B cell (primary cell): Measurements from ENCODE around the gene TMEM109. TPM values are rescaled to one million over a fixed set of nuclear protein-coding genes. Genes with fewer than 3 reads are reported as not detected.

Source experiments
- ATAC-seq: fragments of 200-7000 bp; cut with Tn5 transposase; one replicate; pipeline ENCODE4 v1.10.0; 2021; ENCODE audit warnings: low read depth, mild to moderate bottlenecking, moderate number of reproducible peaks, moderate library complexity
- CTCF ChIA-PET: fragments of 350-600 bp; sonication (Branson Sonifier 250); formaldehyde crosslinking; loops from one replicate; lab custom pipeline; 2021; ENCODE audit warnings: antibody characterized with exemption, inconsistent platforms; lab: Charles Lee
- POLR2A ChIA-PET: fragments of 350-600 bp; sonication (Branson Sonifier 250); formaldehyde crosslinking; loops from one replicate; lab custom pipeline; 2021; ENCODE audit warnings: antibody characterized with exemption; lab: Charles Lee
- DNase-seq: peaks from one replicate; pipeline ENCODE4 v3.0.0; 2013
- H2AFZ ChIP-seq: 2 replicates; pipeline ENCODE4 v1.6.1; 2012; ENCODE audit warnings: mild to moderate bottlenecking, low read depth, low read length; ENCODE audit not compliant: insufficient read depth, poor library complexity, severe bottlenecking
- H3K27ac ChIP-seq, 2 donors: 1 replicate in 1 of 2; 2 replicates in 1 of 2; pipeline ENCODE4 v1.5.1; 2012 to 2013; ENCODE audit warnings: low read length in 2 of 2, mild to moderate bottlenecking in 2 of 2, moderate library complexity in 1 of 2
- H3K27me3 ChIP-seq, 4 experiments: fragments of 200-600 bp in 1 of 4; sonication (generic) in 1 of 4; replicated peaks in 1 of 4; 1 replicate in 2 of 4; 2 replicates in 2 of 4; pipeline versions ENCODE4 v1.6.1 to v1.7.0; 2013 to 2016; ENCODE audit warnings: low read length in 3 of 4, mild to moderate bottlenecking in 2 of 4, mixed read lengths in 1 of 4, moderate library complexity in 1 of 4; ENCODE audit not compliant: insufficient read depth in 4 of 4, control insufficient read depth in 3 of 4; ENCODE audit errors: control extremely low read depth in 1 of 4
- H3K36me3 ChIP-seq, 2 experiments: replicated peaks in 1 of 2; 1 replicate in 1 of 2; 2 replicates in 1 of 2; pipeline versions ENCODE4 v1.6.1 to v1.7.1; 2013; ENCODE audit warnings: low read length in 1 of 2; ENCODE audit not compliant: insufficient read depth in 2 of 2, control insufficient read depth in 1 of 2; ENCODE audit errors: control extremely low read depth in 1 of 2, extremely low read depth in 1 of 2
- H3K4me1 ChIP-seq, 2 donors: fragments of 200-600 bp in 1 of 2; sonication (generic) in 1 of 2; 1 replicate in 1 of 2; 2 replicates in 1 of 2; pipeline versions ENCODE4 v1.5.1 to v1.6.1; 2013 to 2017; ENCODE audit warnings: low read length in 2 of 2; ENCODE audit not compliant: control insufficient read depth in 2 of 2, insufficient read depth in 2 of 2
- H3K4me2 ChIP-seq: replicated peaks from 2 replicates; pipeline ENCODE3; 2012; ENCODE audit warnings: mild to moderate bottlenecking, low read depth, low read length; ENCODE audit not compliant: poor library complexity, severe bottlenecking
- H3K4me3 ChIP-seq, 5 experiments: fragments of 200-600 bp in 1 of 5; sonication (generic) in 1 of 5; 1 replicate in 3 of 5; 2 replicates in 2 of 5; pipeline versions ENCODE4 v1.5.1 to v1.7.0; 2011 to 2016; ENCODE audit warnings: low read length in 4 of 5, mild to moderate bottlenecking in 4 of 5, low read depth in 2 of 5, control low read depth in 1 of 5, moderate library complexity in 1 of 5; ENCODE audit not compliant: insufficient read depth in 1 of 5; ENCODE audit errors: control extremely low read depth in 1 of 5, extremely low read depth in 1 of 5
- H3K79me2 ChIP-seq: fragments of 200-600 bp; sonication (generic); one replicate; pipeline ENCODE4 v1.6.0; 2016; ENCODE audit warnings: low read length; ENCODE audit not compliant: control insufficient read depth, insufficient read depth
- H3K9ac ChIP-seq: fragments of 200-600 bp; sonication (generic); 2 replicates; pipeline ENCODE4 v1.6.1; 2017; ENCODE audit warnings: mild to moderate bottlenecking, low read length, moderate library complexity
- H3K9me3 ChIP-seq, 3 donors: one replicate each; pipeline versions ENCODE4 v1.6.1 to v1.7.1; 2013; ENCODE audit warnings: low read length in 2 of 3; ENCODE audit not compliant: control insufficient read depth in 2 of 3, insufficient read depth in 1 of 3; ENCODE audit errors: control extremely low read depth in 1 of 3
- H4K20me1 ChIP-seq: 2 replicates; pipeline ENCODE4 v1.6.0; 2012; ENCODE audit warnings: mild to moderate bottlenecking, low read length; ENCODE audit not compliant: insufficient read depth, control insufficient read depth, poor library complexity, severe bottlenecking
- H3K27ac Mint-ChIP-seq: one replicate; pipeline ENCODE4 v1.8.0; 2021; ENCODE audit warnings: mixed read lengths
- H3K27me3 Mint-ChIP-seq: one replicate; pipeline ENCODE4 v1.8.0; 2021; ENCODE audit warnings: mixed read lengths
- H3K4me1 Mint-ChIP-seq: one replicate; pipeline ENCODE4 v1.8.0; 2021; ENCODE audit warnings: mixed read lengths
- H3K4me3 Mint-ChIP-seq: one replicate; pipeline ENCODE4 v1.8.0; 2021; ENCODE audit warnings: mixed read lengths
- H3K9me3 Mint-ChIP-seq: one replicate; pipeline ENCODE4 v1.8.0; 2022; ENCODE audit warnings: mixed read lengths; ENCODE audit not compliant: insufficient read depth
- EZH2 ChIP-seq: IDR thresholded peaks from 2 replicates; pipeline ENCODE4 v1.6.1; 2012; ENCODE audit warnings: borderline replicate concordance, low read depth, mild to moderate bottlenecking, moderate library complexity, low read length; ENCODE audit not compliant: insufficient read depth, poor library complexity, severe bottlenecking
- WGBS: methylation state at CpG from one replicate; pipeline ENCODE4 v1.1.5; 2013; ENCODE audit warnings: missing lambda C conversion rate; ENCODE audit not compliant: insufficient coverage; 5-methylcytosine and 5-hydroxymethylcytosine counted together
- intact Hi-C: fragments of 100-400 bp; cut with micrococcal nuclease; formaldehyde crosslinking; loops from one replicate; pipeline ENCODE4 v1.10.0; 2022
- polyA plus RNA-seq: library from polyadenylated mRNA; depleted of rRNA; stranded (reverse); fragments of >200 nt; gene quantifications from 2 replicates; pipeline ENCODE4 v1.2.3, GENCODE V29; 2012
- total RNA-seq, 2 donors: library from RNA; stranded (reverse); fragments of 120-200 nt in 1 of 2; gene quantifications; 1 replicate in 1 of 2; 2 replicates in 1 of 2; pipeline versions ENCODE4 v1.2.3 to v1.2.4, GENCODE V29; 2013 to 2022
- TF ChIP-seq, protein P1 (sequence below): fragments of 200-600 bp; IDR thresholded peaks from one replicate; pipeline ENCODE4 v1.8.0; 2022; ENCODE audit warnings: antibody characterized with exemption, mild to moderate bottlenecking

The TMEM109 gene
- total and polyA plus RNA-seq, 2 donors (not counting 1 experiment from before 2014, with no cell fraction given) = 32.0 to 99.4 TPM

DNA sequence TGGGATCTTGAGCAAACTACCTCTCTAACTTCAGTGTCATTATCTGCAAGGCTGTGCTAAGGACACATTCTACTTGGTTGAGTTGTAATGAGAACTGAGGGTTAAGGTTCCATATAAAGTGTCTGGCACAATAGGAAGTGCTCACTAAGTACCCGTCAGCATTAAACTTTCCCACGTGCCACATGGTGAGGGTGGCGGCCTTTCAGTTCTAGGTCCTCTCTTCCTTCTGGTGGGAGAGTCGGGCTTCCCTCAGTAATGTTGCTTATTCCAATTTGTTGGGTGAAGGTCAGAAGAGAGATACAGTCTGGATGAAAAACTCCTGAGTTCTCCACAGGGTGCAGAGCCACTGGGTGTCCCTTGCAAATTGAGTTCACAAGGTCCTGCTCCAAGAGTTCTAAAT lies 52.9 kb downstream of the TMEM109 start:
- no peaks in the 10 kb centered on the region for H3K27me3 Mint-ChIP-seq
- DNase-seq = no peak
- H3K36me3 ChIP-seq = no peaks in the 10 kb centered on the region
- H3K4me3 Mint-ChIP-seq = no peak overlapping the region
- H3K9ac ChIP-seq = no peak overlapping the region
- TF ChIP-seq, protein P1, sequence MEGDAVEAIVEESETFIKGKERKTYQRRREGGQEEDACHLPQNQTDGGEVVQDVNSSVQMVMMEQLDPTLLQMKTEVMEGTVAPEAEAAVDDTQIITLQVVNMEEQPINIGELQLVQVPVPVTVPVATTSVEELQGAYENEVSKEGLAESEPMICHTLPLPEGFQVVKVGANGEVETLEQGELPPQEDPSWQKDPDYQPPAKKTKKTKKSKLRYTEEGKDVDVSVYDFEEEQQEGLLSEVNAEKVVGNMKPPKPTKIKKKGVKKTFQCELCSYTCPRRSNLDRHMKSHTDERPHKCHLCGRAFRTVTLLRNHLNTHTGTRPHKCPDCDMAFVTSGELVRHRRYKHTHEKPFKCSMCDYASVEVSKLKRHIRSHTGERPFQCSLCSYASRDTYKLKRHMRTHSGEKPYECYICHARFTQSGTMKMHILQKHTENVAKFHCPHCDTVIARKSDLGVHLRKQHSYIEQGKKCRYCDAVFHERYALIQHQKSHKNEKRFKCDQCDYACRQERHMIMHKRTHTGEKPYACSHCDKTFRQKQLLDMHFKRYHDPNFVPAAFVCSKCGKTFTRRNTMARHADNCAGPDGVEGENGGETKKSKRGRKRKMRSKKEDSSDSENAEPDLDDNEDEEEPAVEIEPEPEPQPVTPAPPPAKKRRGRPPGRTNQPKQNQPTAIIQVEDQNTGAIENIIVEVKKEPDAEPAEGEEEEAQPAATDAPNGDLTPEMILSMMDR = no peak
- no peak for TF ChIP-seq EZH2
- peaks cover 10% of the 10 kb centered on the region for H3K79me2 ChIP-seq
- peaks cover 17 to 19% of the 10 kb centered on the region in 2 donors for H3K4me1 ChIP-seq
- intact Hi-C loops = no loop called here
- H3K4me2 ChIP-seq = no peak overlapping the region
- H4K20me1 ChIP-seq = no peaks in the 10 kb centered on the region
- no peak overlapping the region for H3K4me3 ChIP-seq
- no peaks in the 10 kb centered on the region for H3K27me3 ChIP-seq
- ATAC-seq = no peak
- no peaks in the 10 kb centered on the region for H3K9me3 Mint-ChIP-seq
- no peak overlapping the region for H3K27ac ChIP-seq
- no peak overlapping the region for H3K27ac Mint-ChIP-seq
- H3K4me1 Mint-ChIP-seq = peaks cover 18% of the 10 kb centered on the region
- peaks cover 0 to 4% (median 1%) of the 10 kb centered on the region in 3 donors for H3K9me3 ChIP-seq
- CTCF ChIA-PET = interaction anchor here (0.6 to 6.0 kb wide), 5 partner anchors 27 to 220 kb away, joined by 3 to 53 read pairs (median 3); no protein-coding TSS in a partner anchor
- no peak overlapping the region for H2AFZ ChIP-seq
- 55% methylated on average over 2 of the region's 4 CpGs for WGBS
- POLR2A ChIA-PET = no interaction called here

DNA sequence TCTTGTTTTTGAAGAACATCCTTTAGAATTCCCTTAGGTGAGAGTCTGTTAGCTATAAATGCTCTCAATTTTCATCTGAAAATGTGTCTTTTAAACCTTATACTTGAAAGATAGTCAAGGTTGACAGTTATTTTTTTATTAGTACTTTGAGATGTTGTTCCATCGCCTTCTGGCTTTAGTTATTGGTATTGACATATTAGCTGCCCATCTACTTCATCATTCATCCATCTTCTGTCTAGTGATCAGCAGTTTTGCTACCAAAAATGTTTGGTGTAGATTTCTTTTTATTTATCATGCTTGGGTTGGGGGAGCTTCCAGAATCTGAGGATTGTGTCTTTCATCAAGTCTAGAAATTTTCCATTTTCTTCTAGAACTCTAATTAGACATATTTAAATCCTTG lies 54.3 kb downstream of the TMEM109 start:
- no CpG with 5 or more reads among the region's 1 CpG for WGBS
- Histone ChIP-seq H3K27ac (no peak overlapping the region), H3K36me3 (no peaks in the 10 kb centered on the region), H2AFZ (no peak overlapping the region), H3K4me1 (peaks cover 27 to 32% of the 10 kb centered on the region in 2 donors), H3K9ac (no peak overlapping the region), H3K9me3 (peaks cover 0 to 4% (median 1%) of the 10 kb centered on the region in 3 donors), H4K20me1 (no peaks in the 10 kb centered on the region), H3K4me2 (no peak overlapping the region), H3K79me2 (peaks cover 18% of the 10 kb centered on the region), H3K4me3 (no peak overlapping the region), H3K27me3 (no peaks in the 10 kb centered on the region)
- ChIA-PET CTCF (interaction anchor here (0.7 to 6.0 kb wide), 9 partner anchors 16 to 219 kb away, joined by 3 to 53 read pairs (median 4); partner anchors contain the start of gene SLC15A3), POLR2A (no interaction called here)
- ATAC-seq = no peak
- Mint-ChIP-seq H3K27ac (no peak overlapping the region), H3K4me1 (peaks cover 27% of the 10 kb centered on the region), H3K9me3 (no peaks in the 10 kb centered on the region), H3K4me3 (no peak overlapping the region), H3K27me3 (no peaks in the 10 kb centered on the region)
- intact Hi-C loops = no loop called here
- no peak for DNase-seq
- no peak for TF ChIP-seq EZH2
- TF ChIP-seq, protein P1 = no peak
